Measurements from ENCODE around the gene GPR161. TPM values are rescaled to one million over a fixed set of nuclear protein-coding genes. Genes with fewer than 3 reads are reported as not detected.

Gene GPR161
- total RNA-seq, 1 donor from 2014 or later, result 21.9 TPM

DNA sequence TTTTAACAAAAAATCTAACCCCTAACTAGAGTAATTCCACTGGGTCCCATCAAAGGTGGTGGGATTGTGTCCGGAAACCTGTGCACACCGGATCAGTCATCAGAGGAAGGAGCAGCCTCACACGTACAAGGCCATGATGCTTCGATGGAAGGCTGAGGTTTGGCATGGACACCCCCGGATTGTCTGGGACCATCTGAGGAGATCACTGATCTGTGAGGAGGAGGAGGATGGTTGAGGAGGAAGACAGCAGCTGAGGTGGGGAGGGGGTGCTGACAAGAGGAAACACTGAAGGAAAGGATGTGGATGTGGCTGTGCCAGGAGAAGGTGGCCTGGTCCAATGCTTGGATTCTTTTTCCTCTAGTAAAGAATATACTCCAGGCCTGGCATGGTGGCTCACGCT is 41.3 kb downstream of the GPR161 start:
- Histone ChIP-seq H3K36me3 (ENCODE audit: insufficient read depth, low read length) (no peaks in the 10 kb centered on the region), H3K27me3 (ENCODE audit: insufficient read depth, low read length) (no peaks in the 10 kb centered on the region), H3K4me3 (ENCODE audit: insufficient read depth, low read depth, low read length) (no peak overlapping the region), H3K27ac (ENCODE audit: low read depth, low read length) (no peak overlapping the region), H3K4me1 (ENCODE audit: insufficient read depth, low read length) (peaks cover 2% of the 10 kb centered on the region), H3K79me2 (ENCODE audit: insufficient read depth, low read length) (no peaks in the 10 kb centered on the region), H3K4me2 (ENCODE audit: low read length) (no peak overlapping the region), H3K9me3 (ENCODE audit: insufficient read depth, low read depth, low read length) (no peaks in the 10 kb centered on the region), H2AFZ (ENCODE audit: low read depth, low read length) (no peak overlapping the region), H3K9ac (ENCODE audit: low read length) (no peak overlapping the region), H4K20me1 (ENCODE audit: insufficient read depth, low read length) (no peaks in the 10 kb centered on the region)
- Mint-ChIP-seq H3K27ac (ENCODE audit: unreplicated experiment) (no peak overlapping the region), H3K4me1 (ENCODE audit: low read depth, unreplicated experiment) (peaks cover 5% of the 10 kb centered on the region), H3K27me3 (ENCODE audit: low read depth, unreplicated experiment) (no peaks in the 10 kb centered on the region), H3K4me3 (ENCODE audit: unreplicated experiment) (no peak overlapping the region), H3K9me3 (ENCODE audit: unreplicated experiment) (no peaks in the 10 kb centered on the region), H3K36me3 (ENCODE audit: low read depth, unreplicated experiment) (peaks cover 18% of the 10 kb centered on the region)
- no peak for DNase-seq (ENCODE audit: low read depth)
- TF ChIP-seq EZH2 (IDR thresholded peaks at IDR 0.05; ENCODE audit: insufficient read depth, low read length) (no peak), CTCF (IDR thresholded peaks at IDR 0.05; ENCODE audit: insufficient read depth, low read depth, low read length) (no peak)
- FAIRE-seq, result no peak

GRCh38 chr1:168093616-168094015 is 43.1 kb downstream of the GPR161 start:
- no peaks in the 10 kb centered on the region for H3K36me3 ChIP-seq (ENCODE audit: insufficient read depth, low read length)
- no peak for FAIRE-seq

More at GRCh38 chr1:168093616-168094015, 43.1 kb downstream of the GPR161 start:
- no peak for DNase-seq (ENCODE audit: low read depth)
- Histone ChIP-seq H3K79me2 (ENCODE audit: insufficient read depth, low read length) (no peaks in the 10 kb centered on the region), H3K4me2 (ENCODE audit: low read length) (no peak overlapping the region), H3K9me3 (ENCODE audit: insufficient read depth, low read depth, low read length) (no peaks in the 10 kb centered on the region), H4K20me1 (ENCODE audit: insufficient read depth, low read length) (no peaks in the 10 kb centered on the region), H3K4me1 (ENCODE audit: insufficient read depth, low read length) (no peaks in the 10 kb centered on the region), H3K27ac (ENCODE audit: low read depth, low read length) (no peak overlapping the region), H2AFZ (ENCODE audit: low read depth, low read length) (no peak overlapping the region), H3K4me3 (ENCODE audit: insufficient read depth, low read depth, low read length) (no peak overlapping the region), H3K9ac (ENCODE audit: low read length) (no peak overlapping the region), H3K27me3 (ENCODE audit: insufficient read depth, low read length) (no peaks in the 10 kb centered on the region)
- H3K4me1 Mint-ChIP-seq (ENCODE audit: low read depth, unreplicated experiment), result peaks cover 3% of the 10 kb centered on the region
- no peaks in the 10 kb centered on the region for H3K9me3 Mint-ChIP-seq (ENCODE audit: unreplicated experiment)
- H3K36me3 Mint-ChIP-seq (ENCODE audit: low read depth, unreplicated experiment), result peaks cover 21% of the 10 kb centered on the region
- no peak for TF ChIP-seq CTCF (IDR thresholded peaks at IDR 0.05; ENCODE audit: insufficient read depth, low read depth, low read length)
- TF ChIP-seq EZH2 (IDR thresholded peaks at IDR 0.05; ENCODE audit: insufficient read depth, low read length), result no peak
- H3K4me3 Mint-ChIP-seq (ENCODE audit: unreplicated experiment), result no peak overlapping the region
- H3K27ac Mint-ChIP-seq (ENCODE audit: unreplicated experiment), result no peak overlapping the region
- no peaks in the 10 kb centered on the region for H3K27me3 Mint-ChIP-seq (ENCODE audit: low read depth, unreplicated experiment)

All from astrocyte (in vitro differentiated cells and primary cell).